Smooth muscle cell (in vitro differentiated cells): Measurements from ENCODE around the gene MOV10. TPM values are rescaled to one million over a fixed set of nuclear protein-coding genes. Genes with fewer than 3 reads are reported as not detected.
A peak's percentile ranks its signal among the peaks of the same experiment; 100 is the strongest.

Experiments
- DNase-seq: peaks from one replicate; lab custom pipeline; 2025; ENCODE audit not compliant: unreplicated experiment; lab: John Stamatoyannopoulos, UW
- H2AFZ ChIP-seq: fragments of 200-600 bp; sonication (generic); 2 replicates; pipeline ENCODE4 v1.6.0; 2016; ENCODE audit warnings: antibody characterized with exemption, low read depth, mild to moderate bottlenecking
- H3F3A ChIP-seq: fragments of 200-600 bp; sonication (generic); 2 replicates; pipeline ENCODE4 v1.6.0; 2017; ENCODE audit warnings: antibody characterized with exemption, low read depth
- H3K27ac ChIP-seq: fragments of 200-600 bp; sonication (generic); 2 replicates; pipeline ENCODE4 v1.5.1; 2016; ENCODE audit warnings: low read depth, mild to moderate bottlenecking
- H3K27me3 ChIP-seq: fragments of 200-600 bp; sonication (generic); 2 replicates; pipeline ENCODE4 v1.6.1; 2016; ENCODE audit warnings: low read depth, mild to moderate bottlenecking
- H3K36me3 ChIP-seq: fragments of 200-600 bp; sonication (generic); 2 replicates; pipeline ENCODE4 v1.5.1; 2016; ENCODE audit warnings: low read depth
- H3K4me1 ChIP-seq: fragments of 200-600 bp; sonication (generic); 2 replicates; pipeline ENCODE4 v1.5.1; 2016; ENCODE audit warnings: low read depth
- H3K4me2 ChIP-seq: fragments of 200-600 bp; sonication (generic); 2 replicates; pipeline ENCODE4 v1.6.0; 2016; ENCODE audit warnings: mild to moderate bottlenecking
- H3K4me3 ChIP-seq: fragments of 200-600 bp; sonication (generic); 2 replicates; pipeline ENCODE4 v1.5.1; 2016; ENCODE audit warnings: mild to moderate bottlenecking
- H3K79me2 ChIP-seq: fragments of 200-600 bp; sonication (generic); 2 replicates; pipeline ENCODE4 v1.6.0; 2016; ENCODE audit warnings: low read depth, mild to moderate bottlenecking
- H3K9ac ChIP-seq: fragments of 200-600 bp; sonication (generic); 2 replicates; pipeline ENCODE4 v1.6.0; 2016; ENCODE audit warnings: low read depth
- H3K9me3 ChIP-seq: fragments of 200-600 bp; sonication (generic); replicated peaks from 2 replicates; pipeline ENCODE4 v1.5.1; 2016; ENCODE audit warnings: low read depth
- H4K20me1 ChIP-seq: fragments of 200-600 bp; sonication (generic); 2 replicates; pipeline ENCODE4 v1.6.0; 2016; ENCODE audit warnings: low read depth
- WGBS: methylation state at CpG from one replicate; pipeline ENCODE4 v1.1.7; 2016; ENCODE audit warnings: low lambda C conversion rate; 5-methylcytosine and 5-hydroxymethylcytosine counted together
- polyA plus RNA-seq: library from polyadenylated mRNA; unstranded; fragments of >200 nt; fragmentation: Nextera tagmentation; extraction: Ambion mirVana; gene quantifications from 2 replicates; pipeline ENCODE4 v1.2.1, GENCODE V29; 2016
- total RNA-seq: library from RNA; depleted of rRNA; stranded (reverse); fragments of >200 nt; gene quantifications from 2 replicates; pipeline ENCODE4 v1.2.3, GENCODE V29; 2014
- TF ChIP-seq, protein P1 (sequence below): fragments of 200-600 bp; sonication (generic); IDR thresholded peaks from 2 replicates; pipeline ENCODE4 v1.5.1; 2017; ENCODE audit warnings: borderline replicate concordance, mild to moderate bottlenecking, antibody characterized with exemption; ENCODE audit not compliant: insufficient read depth, poor library complexity, severe bottlenecking

MOV10 gene
- total and polyA plus RNA-seq, 2 experiments from 2014 or later, result 36.9 to 56.8 TPM

DNA sequence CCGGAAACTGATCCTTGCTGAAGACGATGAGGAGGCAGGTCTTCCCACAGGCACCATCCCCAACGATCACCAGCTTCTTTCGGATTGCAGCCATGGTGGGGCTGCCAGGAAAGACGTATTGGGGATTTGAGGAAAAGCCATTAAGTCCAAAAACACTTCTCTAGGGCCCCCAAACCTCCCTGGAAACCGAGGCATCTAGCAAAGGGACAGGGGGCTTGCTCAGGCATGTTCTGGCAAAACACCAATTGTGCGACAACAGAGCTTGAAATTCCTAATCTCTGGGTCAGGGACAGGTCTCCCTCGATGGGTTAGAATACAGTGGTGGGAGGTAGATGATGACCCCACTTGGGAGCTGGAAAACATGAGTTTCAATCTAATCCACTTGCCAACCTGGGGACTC is 29.2 kb downstream of the MOV10 start:
- peaks cover 41% of the 10 kb centered on the region for H3F3A ChIP-seq
- H3K4me1 ChIP-seq, result peaks cover 40% of the 10 kb centered on the region
- H2AFZ ChIP-seq, result no peak overlapping the region
- H4K20me1 ChIP-seq, result peaks cover 21% of the 10 kb centered on the region
- WGBS, result 77% methylated on average over 8 of the region's 8 CpGs
- TF ChIP-seq, protein P1, sequence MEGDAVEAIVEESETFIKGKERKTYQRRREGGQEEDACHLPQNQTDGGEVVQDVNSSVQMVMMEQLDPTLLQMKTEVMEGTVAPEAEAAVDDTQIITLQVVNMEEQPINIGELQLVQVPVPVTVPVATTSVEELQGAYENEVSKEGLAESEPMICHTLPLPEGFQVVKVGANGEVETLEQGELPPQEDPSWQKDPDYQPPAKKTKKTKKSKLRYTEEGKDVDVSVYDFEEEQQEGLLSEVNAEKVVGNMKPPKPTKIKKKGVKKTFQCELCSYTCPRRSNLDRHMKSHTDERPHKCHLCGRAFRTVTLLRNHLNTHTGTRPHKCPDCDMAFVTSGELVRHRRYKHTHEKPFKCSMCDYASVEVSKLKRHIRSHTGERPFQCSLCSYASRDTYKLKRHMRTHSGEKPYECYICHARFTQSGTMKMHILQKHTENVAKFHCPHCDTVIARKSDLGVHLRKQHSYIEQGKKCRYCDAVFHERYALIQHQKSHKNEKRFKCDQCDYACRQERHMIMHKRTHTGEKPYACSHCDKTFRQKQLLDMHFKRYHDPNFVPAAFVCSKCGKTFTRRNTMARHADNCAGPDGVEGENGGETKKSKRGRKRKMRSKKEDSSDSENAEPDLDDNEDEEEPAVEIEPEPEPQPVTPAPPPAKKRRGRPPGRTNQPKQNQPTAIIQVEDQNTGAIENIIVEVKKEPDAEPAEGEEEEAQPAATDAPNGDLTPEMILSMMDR, result no peak
- no peak overlapping the region for H3K9ac ChIP-seq
- H3K4me2 ChIP-seq, result peak overlapping the region; percentile 98
- no peaks in the 10 kb centered on the region for H3K9me3 ChIP-seq
- DNase-seq, result no peak
- no peak overlapping the region for H3K4me3 ChIP-seq
- H3K79me2 ChIP-seq, result peaks cover 29% of the 10 kb centered on the region
- H3K27me3 ChIP-seq, result no peaks in the 10 kb centered on the region
- H3K36me3 ChIP-seq, result no peaks in the 10 kb centered on the region
- H3K27ac ChIP-seq, result peak overlapping the region; percentile 85

GRCh38 chr1:112704391-112704933 is 30.0 kb downstream of the MOV10 start:
- no peak overlapping the region for H2AFZ ChIP-seq
- H3K9me3 ChIP-seq, result no peaks in the 10 kb centered on the region
- peak overlapping the region; percentile 85 for H3K27ac ChIP-seq
- H3K27me3 ChIP-seq, result no peaks in the 10 kb centered on the region
- H3F3A ChIP-seq, result peaks cover 41% of the 10 kb centered on the region
- TF ChIP-seq, protein P1, result no peak
- H3K79me2 ChIP-seq, result peaks cover 29% of the 10 kb centered on the region
- peaks cover 40% of the 10 kb centered on the region for H3K4me1 ChIP-seq
- peaks cover 21% of the 10 kb centered on the region for H4K20me1 ChIP-seq
- peak overlapping the region; percentile 72 for H3K9ac ChIP-seq
- DNase-seq, result no peak
- WGBS, result 43% methylated on average over 7 of the region's 7 CpGs
- H3K36me3 ChIP-seq, result no peaks in the 10 kb centered on the region
- H3K4me3 ChIP-seq, result peak overlapping the region; percentile 98
- peak overlapping the region; percentile 98 for H3K4me2 ChIP-seq

- H3K4me1 ChIP-seq, result peaks cover 40% of the 10 kb centered on the region
- H3K36me3 ChIP-seq, result no peaks in the 10 kb centered on the region
- DNase-seq, result peak; percentile 41
These were observed 30.6 kb downstream of the MOV10 start for GRCh38 chr1:112704934-112705627.

More at GRCh38 chr1:112704934-112705627, 30.6 kb downstream of the MOV10 start:
- Histone ChIP-seq H3K4me3 (peak overlapping the region; percentile 98), H2AFZ (no peak overlapping the region), H3K79me2 (peaks cover 29% of the 10 kb centered on the region), H3K4me2 (peak overlapping the region; percentile 98), H3F3A (peaks cover 41% of the 10 kb centered on the region), H3K9me3 (no peaks in the 10 kb centered on the region), H3K27ac (peak overlapping the region; percentile 85), H3K9ac (peak overlapping the region; percentile 72), H4K20me1 (peaks cover 21% of the 10 kb centered on the region), H3K27me3 (no peaks in the 10 kb centered on the region)
- TF ChIP-seq, protein P1, result no peak
- WGBS, result under 1% methylated on average over 13 of the region's 13 CpGs
